Measurements from ENCODE around the gene APH1B. TPM values are rescaled to one million over a fixed set of nuclear protein-coding genes. Genes with fewer than 3 reads are reported as not detected.

The APH1B gene
- total RNA-seq, 1 experiment from 2014 or later = 5.2 TPM

- Mint-ChIP-seq H3K4me1 (ENCODE audit: insufficient read depth, unreplicated experiment) (no peaks in the 10 kb centered on the region), H3K27me3 (ENCODE audit: insufficient read depth, unreplicated experiment) (no peaks in the 10 kb centered on the region), H3K9me3 (ENCODE audit: unreplicated experiment) (no peaks in the 10 kb centered on the region), H3K4me3 (ENCODE audit: unreplicated experiment) (no peak overlapping the region), H3K27ac (ENCODE audit: low read depth, unreplicated experiment) (no peak overlapping the region), H3K36me3 (ENCODE audit: insufficient read depth, unreplicated experiment) (peaks cover 27% of the 10 kb centered on the region)
- ChIA-PET POLR2A (no interaction called here), CTCF (interaction anchor here (0.6 kb wide), 1 partner anchor 16 kb away, joined by 3 read pairs; no protein-coding TSS in a partner anchor)
- intact Hi-C loops (cut with micrococcal nuclease) = no loop called here
- no TSS peak for BruUV-seq (replicated peaks)
- DNase-seq (ENCODE audit: unreplicated experiment) = no peak
- TF ChIP-seq, protein P1, sequence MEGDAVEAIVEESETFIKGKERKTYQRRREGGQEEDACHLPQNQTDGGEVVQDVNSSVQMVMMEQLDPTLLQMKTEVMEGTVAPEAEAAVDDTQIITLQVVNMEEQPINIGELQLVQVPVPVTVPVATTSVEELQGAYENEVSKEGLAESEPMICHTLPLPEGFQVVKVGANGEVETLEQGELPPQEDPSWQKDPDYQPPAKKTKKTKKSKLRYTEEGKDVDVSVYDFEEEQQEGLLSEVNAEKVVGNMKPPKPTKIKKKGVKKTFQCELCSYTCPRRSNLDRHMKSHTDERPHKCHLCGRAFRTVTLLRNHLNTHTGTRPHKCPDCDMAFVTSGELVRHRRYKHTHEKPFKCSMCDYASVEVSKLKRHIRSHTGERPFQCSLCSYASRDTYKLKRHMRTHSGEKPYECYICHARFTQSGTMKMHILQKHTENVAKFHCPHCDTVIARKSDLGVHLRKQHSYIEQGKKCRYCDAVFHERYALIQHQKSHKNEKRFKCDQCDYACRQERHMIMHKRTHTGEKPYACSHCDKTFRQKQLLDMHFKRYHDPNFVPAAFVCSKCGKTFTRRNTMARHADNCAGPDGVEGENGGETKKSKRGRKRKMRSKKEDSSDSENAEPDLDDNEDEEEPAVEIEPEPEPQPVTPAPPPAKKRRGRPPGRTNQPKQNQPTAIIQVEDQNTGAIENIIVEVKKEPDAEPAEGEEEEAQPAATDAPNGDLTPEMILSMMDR (IDR thresholded peaks at IDR 0.05; ENCODE audit: unreplicated experiment) = no peak
Observed at GRCh38 chr15:63263519-63263918, 13.9 kb upstream of the APH1B start.

- Mint-ChIP-seq H3K4me1 (ENCODE audit: insufficient read depth, unreplicated experiment) (no peaks in the 10 kb centered on the region), H3K27ac (ENCODE audit: low read depth, unreplicated experiment) (no peak overlapping the region), H3K27me3 (ENCODE audit: insufficient read depth, unreplicated experiment) (no peaks in the 10 kb centered on the region), H3K4me3 (ENCODE audit: unreplicated experiment) (no peak overlapping the region), H3K36me3 (ENCODE audit: insufficient read depth, unreplicated experiment) (peaks cover 30% of the 10 kb centered on the region), H3K9me3 (ENCODE audit: unreplicated experiment) (no peaks in the 10 kb centered on the region)
- TF ChIP-seq, protein P1 (IDR thresholded peaks at IDR 0.05; ENCODE audit: unreplicated experiment) = no peak
- POLR2A ChIA-PET = interaction anchor here (1.0 to 2.3 kb wide), 3 partner anchors 12 to 115 kb away, joined by 3 to 7 read pairs (median 3); partner anchors contain the start of gene APH1B
- intact Hi-C loops (cut with micrococcal nuclease) = no loop called here
- CTCF ChIA-PET = interaction anchor here (0.9 kb wide), 1 partner anchor 22 kb away, joined by 3 read pairs; no protein-coding TSS in a partner anchor
- BruUV-seq (replicated peaks) = no TSS peak
- no peak for DNase-seq (ENCODE audit: unreplicated experiment)
Observed at GRCh38 chr15:63264688-63265293, 12.6 kb upstream of the APH1B start.

DNA sequence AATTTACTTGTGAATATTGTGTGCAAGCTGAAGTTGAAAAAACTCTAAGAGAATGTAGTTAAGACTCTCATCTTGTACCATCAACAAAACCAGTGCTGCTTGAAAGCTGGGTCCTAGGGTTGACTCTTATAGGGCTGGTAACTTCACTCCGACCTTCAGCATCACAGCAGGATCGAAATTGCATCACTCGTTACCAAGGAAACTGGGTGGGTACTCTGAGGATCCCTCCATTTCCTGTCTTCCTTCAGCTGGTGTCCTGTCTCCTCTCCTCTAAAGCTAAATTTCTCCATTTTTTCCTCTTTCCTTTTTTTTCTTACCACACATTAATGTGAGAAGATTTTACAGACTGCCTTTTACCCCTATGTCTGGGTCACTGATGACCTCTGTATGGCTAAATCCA lies 3.0 kb upstream of the APH1B start:
- ChIA-PET POLR2A (interaction anchor here (1.3 kb wide), 1 partner anchor 85 kb away, joined by 5 read pairs; the partner anchor contains the start of gene RAB8B), CTCF (no interaction called here)
- Mint-ChIP-seq H3K4me1 (ENCODE audit: insufficient read depth, unreplicated experiment) (peaks cover 10% of the 10 kb centered on the region), H3K36me3 (ENCODE audit: insufficient read depth, unreplicated experiment) (peaks cover 1% of the 10 kb centered on the region), H3K27me3 (ENCODE audit: insufficient read depth, unreplicated experiment) (no peaks in the 10 kb centered on the region), H3K9me3 (ENCODE audit: unreplicated experiment) (no peaks in the 10 kb centered on the region), H3K27ac (ENCODE audit: low read depth, unreplicated experiment) (no peak overlapping the region), H3K4me3 (ENCODE audit: unreplicated experiment) (no peak overlapping the region)
- no TSS peak for BruUV-seq (replicated peaks)
- DNase-seq (ENCODE audit: unreplicated experiment) = no peak
- intact Hi-C loops (cut with micrococcal nuclease) = no loop called here
- TF ChIP-seq, protein P1 (IDR thresholded peaks at IDR 0.05; ENCODE audit: unreplicated experiment) = no peak

DNA sequence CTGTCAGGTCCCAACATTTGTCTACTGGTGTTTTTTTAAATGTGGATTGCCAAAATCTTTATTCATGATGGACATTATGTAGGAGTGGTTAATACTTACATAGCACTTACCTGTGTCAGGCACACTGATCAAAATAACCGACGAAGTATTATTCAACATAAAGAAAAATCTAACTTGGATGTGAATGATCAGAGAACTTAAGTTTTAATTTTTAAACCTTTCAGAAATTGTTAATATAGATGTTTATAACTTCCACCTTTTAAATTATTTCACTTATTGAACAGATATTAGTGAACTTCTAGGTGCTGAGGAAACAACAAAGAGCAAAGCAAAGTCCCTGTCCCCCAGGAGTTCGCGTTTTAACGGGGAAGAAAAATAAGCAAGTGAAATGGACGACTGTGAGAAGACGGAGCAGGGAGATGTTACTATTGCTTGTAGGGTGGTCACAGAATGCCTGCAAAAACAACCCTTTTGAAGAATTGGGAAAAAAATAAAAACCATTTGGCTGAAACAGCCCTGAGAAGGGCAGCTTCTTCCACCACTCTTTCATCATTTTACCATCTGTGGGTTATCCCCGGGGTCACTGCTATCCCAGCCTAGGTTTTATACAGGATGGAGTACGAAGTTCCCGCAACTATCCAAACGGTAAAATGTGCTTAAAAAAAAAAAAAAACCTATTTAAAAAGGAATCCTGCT lies 915 bp upstream of the APH1B start:
- TSS peak; percentile 80 for BruUV-seq (replicated peaks)
- intact Hi-C loops (cut with micrococcal nuclease) = loop anchor here (1.0 kb wide), 2 partner anchors 119 to 179 kb away; partner anchors contain the start of gene RPS27L
- TF ChIP-seq, protein P1 (IDR thresholded peaks at IDR 0.05; ENCODE audit: unreplicated experiment) = no peak
- ChIA-PET CTCF (interaction anchor here (0.7 kb wide), 1 partner anchor 11 kb away, joined by 4 read pairs; no protein-coding TSS in a partner anchor), POLR2A (interaction anchor here (0.6 to 3.3 kb wide), 19 partner anchors 11 to 257 kb away, joined by 3 to 44 read pairs (median 4); partner anchors contain the start of genes RAB8B and RPS27L)
- no peak for DNase-seq (ENCODE audit: unreplicated experiment)
- Mint-ChIP-seq H3K9me3 (ENCODE audit: unreplicated experiment) (no peaks in the 10 kb centered on the region), H3K27ac (ENCODE audit: low read depth, unreplicated experiment) (no peak overlapping the region), H3K4me3 (ENCODE audit: unreplicated experiment) (peak overlapping the region; percentile 78), H3K27me3 (ENCODE audit: insufficient read depth, unreplicated experiment) (no peaks in the 10 kb centered on the region), H3K4me1 (ENCODE audit: insufficient read depth, unreplicated experiment) (peaks cover 10% of the 10 kb centered on the region), H3K36me3 (ENCODE audit: insufficient read depth, unreplicated experiment) (peaks cover 11% of the 10 kb centered on the region)

All from MCF 10A (cell line).